H9 (cell line): Measurements from ENCODE around the gene MSANTD2. TPM values are rescaled to one million over a fixed set of nuclear protein-coding genes. Genes with fewer than 3 reads are reported as not detected.

ENCODE experiments used
- DNase-seq: peaks from one replicate; pipeline ENCODE4 v3.0.0-alpha.2; 2017
- H2AFZ ChIP-seq: one replicate; pipeline ENCODE4 v1.6.1; 2013; ENCODE audit warnings: mild to moderate bottlenecking, low read length, control low read depth, moderate library complexity
- H2AK5ac ChIP-seq: 2 replicates; pipeline ENCODE4 v1.6.1; 2013; ENCODE audit warnings: low read length, control low read depth, mixed read lengths; ENCODE audit not compliant: insufficient read length
- H2BK120ac ChIP-seq: one replicate; pipeline ENCODE4 v1.6.1; 2013; ENCODE audit warnings: low read depth, mild to moderate bottlenecking, low read length, control low read depth, inconsistent platforms; ENCODE audit not compliant: poor library complexity, severe bottlenecking
- H2BK12ac ChIP-seq: 2 replicates; pipeline ENCODE4 v1.6.1; 2013; ENCODE audit warnings: low read length, control low read depth, mixed read lengths, low read depth; ENCODE audit not compliant: insufficient read length
- H2BK15ac ChIP-seq: 2 replicates; pipeline ENCODE4 v1.6.1; 2013; ENCODE audit warnings: low read depth, low read length, control low read depth
- H2BK20ac ChIP-seq: one replicate; pipeline ENCODE4 v1.6.1; 2013; ENCODE audit warnings: low read depth, mild to moderate bottlenecking, low read length, control low read depth, inconsistent platforms; ENCODE audit not compliant: poor library complexity, severe bottlenecking
- H2BK5ac ChIP-seq: 2 replicates; pipeline ENCODE4 v1.6.1; 2013; ENCODE audit warnings: low read length, control low read depth, mixed read lengths; ENCODE audit not compliant: insufficient read length
- H3K14ac ChIP-seq: 2 replicates; pipeline ENCODE4 v1.6.1; 2013; ENCODE audit warnings: low read length, control low read depth; ENCODE audit not compliant: insufficient read depth
- H3K18ac ChIP-seq: 2 replicates; pipeline ENCODE4 v1.6.1; 2013; ENCODE audit warnings: low read depth, mild to moderate bottlenecking, mixed read lengths, low read length, control low read depth; ENCODE audit not compliant: insufficient read length
- H3K23ac ChIP-seq: 2 replicates; pipeline ENCODE4 v1.6.1; 2013; ENCODE audit warnings: low read length, control low read depth, mixed read lengths, low read depth; ENCODE audit not compliant: insufficient read length
- H3K23me2 ChIP-seq: 2 replicates; pipeline ENCODE4 v1.6.1; 2013; ENCODE audit warnings: low read depth, mild to moderate bottlenecking, mixed read lengths, low read length, control low read depth; ENCODE audit not compliant: insufficient read length, poor library complexity, severe bottlenecking
- H3K27ac ChIP-seq: 2 replicates; pipeline ENCODE4 v1.5.1; 2013; ENCODE audit warnings: low read length, control low read depth, mixed read lengths, low read depth; ENCODE audit not compliant: insufficient read length
- H3K27me3 ChIP-seq: 2 replicates; pipeline ENCODE4 v1.6.1; 2013; ENCODE audit warnings: low read length, control low read depth, inconsistent platforms; ENCODE audit not compliant: insufficient read depth
- H3K4ac ChIP-seq: 2 replicates; pipeline ENCODE4 v1.6.1; 2013; ENCODE audit warnings: low read depth, mild to moderate bottlenecking, control low read depth, inconsistent platforms, low read length, moderate library complexity
- H3K4me1 ChIP-seq: 2 replicates; pipeline ENCODE4 v1.6.1; 2013; ENCODE audit warnings: low read length, control low read depth, inconsistent platforms; ENCODE audit not compliant: insufficient read depth
- H3K4me2 ChIP-seq: 2 replicates; pipeline ENCODE4 v1.6.1; 2013; ENCODE audit warnings: low read length, control low read depth, mixed read lengths; ENCODE audit not compliant: insufficient read length, insufficient read depth
- H3K56ac ChIP-seq: 2 replicates; pipeline ENCODE4 v1.6.1; 2013; ENCODE audit warnings: low read depth, mild to moderate bottlenecking, mixed read lengths, low read length, control low read depth; ENCODE audit not compliant: insufficient read length
- H3K79me1 ChIP-seq: 2 replicates; pipeline ENCODE4 v1.6.1; 2013; ENCODE audit warnings: low read depth, mild to moderate bottlenecking, moderate library complexity, low read length, control low read depth, inconsistent platforms; ENCODE audit not compliant: insufficient read depth, poor library complexity, severe bottlenecking
- H3K79me2 ChIP-seq: 2 replicates; pipeline ENCODE4 v1.6.1; 2013; ENCODE audit warnings: low read length, control low read depth, inconsistent platforms; ENCODE audit not compliant: insufficient read depth
- H3K9ac ChIP-seq: 2 replicates; pipeline ENCODE4 v1.6.1; 2013; ENCODE audit warnings: low read length, control low read depth, mixed read lengths; ENCODE audit not compliant: insufficient read length; ENCODE audit errors: extremely low read depth
- H3K9me3 ChIP-seq: one replicate; pipeline ENCODE4 v1.6.1; 2013; ENCODE audit warnings: low read depth, low read length, inconsistent platforms; ENCODE audit not compliant: control insufficient read depth
- H3T11ph ChIP-seq: one replicate; pipeline ENCODE4 v1.6.1; 2013; ENCODE audit warnings: mild to moderate bottlenecking, low read length, control low read depth, inconsistent platforms
- H4K20me1 ChIP-seq: one replicate; pipeline ENCODE4 v1.6.1; 2013; ENCODE audit not compliant: control insufficient read depth, insufficient read length, insufficient read depth
- H4K5ac ChIP-seq: 2 replicates; pipeline ENCODE4 v1.6.1; 2013; ENCODE audit warnings: low read depth, mild to moderate bottlenecking, mixed read lengths, low read length, control low read depth; ENCODE audit not compliant: insufficient read length
- H4K8ac ChIP-seq: replicated peaks from 2 replicates; pipeline ENCODE4 v1.6.1; 2013; ENCODE audit warnings: low read length, control low read depth, mixed read lengths, low read depth; ENCODE audit not compliant: insufficient read length
- H4K91ac ChIP-seq: 2 replicates; pipeline ENCODE4 v1.6.1; 2013; ENCODE audit warnings: low read depth, mild to moderate bottlenecking, moderate library complexity, mixed read lengths, low read length, control low read depth; ENCODE audit not compliant: insufficient read length
- H3K27ac Mint-ChIP-seq, 3 experiments: 2 replicates in 2 of 3; 3 replicates in 1 of 3; pipeline ENCODE4 v1.8.0; 2020 to 2021; ENCODE audit warnings: mixed read lengths in 3 of 3, mild to moderate bottlenecking in 1 of 3, moderate library complexity in 1 of 3
- H3K27me3 Mint-ChIP-seq: 2 replicates; pipeline ENCODE4 v1.8.0; 2021; ENCODE audit warnings: low read depth, mild to moderate bottlenecking, moderate library complexity, mixed read lengths
- H3K36me3 Mint-ChIP-seq, 3 experiments: 2 replicates in 2 of 3; 3 replicates in 1 of 3; pipeline ENCODE4 v1.8.0; 2020 to 2021; ENCODE audit warnings: low read depth in 3 of 3, mixed read lengths in 3 of 3; ENCODE audit not compliant: insufficient read depth in 1 of 3
- H3K4me1 Mint-ChIP-seq, 2 experiments: 2 replicates each; pipeline ENCODE4 v1.8.0; 2020; ENCODE audit warnings: mixed read lengths in 2 of 2
- H3K4me3 Mint-ChIP-seq, 2 experiments: 2 replicates in 1 of 2; 3 replicates in 1 of 2; pipeline ENCODE4 v1.8.0; 2020 to 2021; ENCODE audit warnings: mild to moderate bottlenecking in 2 of 2, mixed read lengths in 2 of 2, moderate library complexity in 1 of 2
- H3K9me3 Mint-ChIP-seq, 2 experiments: 2 replicates in 1 of 2; 3 replicates in 1 of 2; pipeline ENCODE4 v1.8.0; 2020; ENCODE audit warnings: mild to moderate bottlenecking in 2 of 2, mixed read lengths in 2 of 2, moderate library complexity in 1 of 2
- WGBS: extraction: QIAGEN DNeasy Blood & Tissue Kit; methylation state at CpG from one replicate; pipeline ENCODE4 v1.1.7; 2013; ENCODE audit warnings: missing lambda C conversion rate, low lambda C conversion rate, mixed read lengths; ENCODE audit not compliant: insufficient read length; ENCODE audit errors: extremely low coverage; 5-methylcytosine and 5-hydroxymethylcytosine counted together
- total RNA-seq: library from RNA; stranded (reverse); gene quantifications from 2 replicates; pipeline ENCODE4 v1.2.1, GENCODE V29; 2021
- TF ChIP-seq, protein P1 (sequence below): fragments of 200-600 bp; sonication (generic); conservative IDR thresholded peaks from 3 replicates; pipeline ENCODE4 v1.8.0; 2021; ENCODE audit warnings: antibody characterized with exemption, mild to moderate bottlenecking

The MSANTD2 gene
- total RNA-seq, 1 experiment from 2014 or later = 18.1 TPM

GRCh38 chr11:124757320-124757719 lies 42.9 kb downstream of the MSANTD2 start:
- no peak overlapping the region for H3K23ac ChIP-seq

More at GRCh38 chr11:124757320-124757719, 42.9 kb downstream of the MSANTD2 start:
- H3K4me1 ChIP-seq = peaks cover 3% of the 10 kb centered on the region; the same call in 1 of the 2 replicates
- peaks cover 0 to 9% of the 10 kb centered on the region in 2 experiments; a peak in 3 of 5 replicates for H3K9me3 Mint-ChIP-seq
- no peak overlapping the region for H3K14ac ChIP-seq
- no peak overlapping the region for H3K56ac ChIP-seq
- TF ChIP-seq, protein P1, sequence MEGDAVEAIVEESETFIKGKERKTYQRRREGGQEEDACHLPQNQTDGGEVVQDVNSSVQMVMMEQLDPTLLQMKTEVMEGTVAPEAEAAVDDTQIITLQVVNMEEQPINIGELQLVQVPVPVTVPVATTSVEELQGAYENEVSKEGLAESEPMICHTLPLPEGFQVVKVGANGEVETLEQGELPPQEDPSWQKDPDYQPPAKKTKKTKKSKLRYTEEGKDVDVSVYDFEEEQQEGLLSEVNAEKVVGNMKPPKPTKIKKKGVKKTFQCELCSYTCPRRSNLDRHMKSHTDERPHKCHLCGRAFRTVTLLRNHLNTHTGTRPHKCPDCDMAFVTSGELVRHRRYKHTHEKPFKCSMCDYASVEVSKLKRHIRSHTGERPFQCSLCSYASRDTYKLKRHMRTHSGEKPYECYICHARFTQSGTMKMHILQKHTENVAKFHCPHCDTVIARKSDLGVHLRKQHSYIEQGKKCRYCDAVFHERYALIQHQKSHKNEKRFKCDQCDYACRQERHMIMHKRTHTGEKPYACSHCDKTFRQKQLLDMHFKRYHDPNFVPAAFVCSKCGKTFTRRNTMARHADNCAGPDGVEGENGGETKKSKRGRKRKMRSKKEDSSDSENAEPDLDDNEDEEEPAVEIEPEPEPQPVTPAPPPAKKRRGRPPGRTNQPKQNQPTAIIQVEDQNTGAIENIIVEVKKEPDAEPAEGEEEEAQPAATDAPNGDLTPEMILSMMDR = no peak
- H3T11ph ChIP-seq = no peak overlapping the region
- H2AK5ac ChIP-seq = no peak overlapping the region
- H2AFZ ChIP-seq = no peak overlapping the region
- no peak overlapping the region for H3K4me2 ChIP-seq
- H2BK120ac ChIP-seq = no peak overlapping the region
- H2BK15ac ChIP-seq = no peak overlapping the region
- no peak overlapping the region for H4K8ac ChIP-seq
- H4K91ac ChIP-seq = no peak overlapping the region
- H3K4ac ChIP-seq = no peak overlapping the region
- peaks cover 88% of the 10 kb centered on the region for H3K27me3 ChIP-seq
- no peaks in the 10 kb centered on the region for H3K79me1 ChIP-seq
- no peaks in the 10 kb centered on the region for H3K79me2 ChIP-seq
- H2BK5ac ChIP-seq = no peak overlapping the region
- H3K4me3 Mint-ChIP-seq = peak overlapping the region in 1 of 2 experiments; percentile 18; a peak in 1 of 5 replicates
- no peaks in the 10 kb centered on the region for H3K36me3 Mint-ChIP-seq
- H3K9me3 ChIP-seq = no peaks in the 10 kb centered on the region
- H3K4me1 Mint-ChIP-seq = peaks cover 33 to 63% of the 10 kb centered on the region in 2 experiments
- peaks cover 17% of the 10 kb centered on the region for H3K23me2 ChIP-seq
- WGBS = no CpG with 5 or more reads among the region's 3 CpGs
- no peaks in the 10 kb centered on the region for H4K20me1 ChIP-seq
- no peak overlapping the region for H3K27ac ChIP-seq
- no peak overlapping the region for H2BK20ac ChIP-seq
- DNase-seq = no peak
- H3K18ac ChIP-seq = no peak overlapping the region
- no peak overlapping the region for H4K5ac ChIP-seq
- H3K9ac ChIP-seq = no peak overlapping the region
- peaks cover 72% of the 10 kb centered on the region for H3K27me3 Mint-ChIP-seq
- no peak overlapping the region for H3K27ac Mint-ChIP-seq
- no peak overlapping the region for H2BK12ac ChIP-seq
